Cortex of kidney (tissue), 1 donor: ENCODE data around the gene GTPBP4.

Experiments
- DNase-seq: peaks from one replicate; lab custom pipeline; 2025; lab: John Stamatoyannopoulos, UW

GTPBP4 gene

DNA sequence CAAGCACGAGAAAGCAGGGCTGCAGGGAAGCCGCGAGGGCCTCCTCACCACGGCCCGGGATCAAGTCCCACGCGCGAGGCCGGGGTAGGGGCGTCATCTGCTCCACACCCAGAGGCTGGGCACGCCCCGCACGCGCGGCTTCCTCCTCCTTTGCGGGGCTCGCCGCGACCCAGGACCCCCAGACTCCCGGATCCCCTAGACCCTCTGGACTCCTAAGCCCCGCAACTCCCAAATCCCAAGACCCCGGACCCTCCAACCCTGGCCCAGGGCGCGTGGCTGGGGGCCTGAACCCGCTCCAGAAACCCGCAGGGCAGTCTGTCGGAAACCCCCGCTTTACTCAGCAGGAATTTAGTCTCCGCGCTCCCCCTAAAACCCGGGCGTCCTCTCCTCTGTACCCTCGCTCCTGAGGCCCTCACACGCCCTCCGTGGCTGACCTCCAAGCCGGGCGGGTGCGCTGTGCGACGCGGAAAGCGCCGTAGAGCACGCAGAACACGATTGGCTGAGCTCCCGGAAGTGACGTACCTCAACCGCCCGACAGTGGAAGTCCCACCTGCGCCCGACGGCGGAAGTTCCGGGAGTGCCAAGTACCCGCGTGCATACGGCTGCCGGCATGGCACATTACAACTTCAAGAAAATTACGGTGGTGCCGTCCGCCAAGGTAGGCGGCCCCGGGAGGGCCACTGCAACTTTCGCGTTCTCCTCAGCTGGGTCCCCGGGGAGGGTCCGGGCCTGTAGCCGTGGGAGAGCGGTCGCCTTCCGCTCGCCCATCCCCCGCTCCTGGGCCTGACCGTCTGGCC is at the start of gene GTPBP4:
Gene GTPBP4, plus strand, starts transcription at position 565 of the 797 bp plus-strand sequence. Its CDS starts 46 bp downstream, at position 611.
- DNase-seq, result no peak

- DNase-seq, result no peak
These were observed 49.1 kb upstream of the GTPBP4 start for GRCh38 chr10:938941-939678.

- DNase-seq, result no peak
These were observed 44.8 kb upstream of the GTPBP4 start for GRCh38 chr10:943334-944033.

DNA sequence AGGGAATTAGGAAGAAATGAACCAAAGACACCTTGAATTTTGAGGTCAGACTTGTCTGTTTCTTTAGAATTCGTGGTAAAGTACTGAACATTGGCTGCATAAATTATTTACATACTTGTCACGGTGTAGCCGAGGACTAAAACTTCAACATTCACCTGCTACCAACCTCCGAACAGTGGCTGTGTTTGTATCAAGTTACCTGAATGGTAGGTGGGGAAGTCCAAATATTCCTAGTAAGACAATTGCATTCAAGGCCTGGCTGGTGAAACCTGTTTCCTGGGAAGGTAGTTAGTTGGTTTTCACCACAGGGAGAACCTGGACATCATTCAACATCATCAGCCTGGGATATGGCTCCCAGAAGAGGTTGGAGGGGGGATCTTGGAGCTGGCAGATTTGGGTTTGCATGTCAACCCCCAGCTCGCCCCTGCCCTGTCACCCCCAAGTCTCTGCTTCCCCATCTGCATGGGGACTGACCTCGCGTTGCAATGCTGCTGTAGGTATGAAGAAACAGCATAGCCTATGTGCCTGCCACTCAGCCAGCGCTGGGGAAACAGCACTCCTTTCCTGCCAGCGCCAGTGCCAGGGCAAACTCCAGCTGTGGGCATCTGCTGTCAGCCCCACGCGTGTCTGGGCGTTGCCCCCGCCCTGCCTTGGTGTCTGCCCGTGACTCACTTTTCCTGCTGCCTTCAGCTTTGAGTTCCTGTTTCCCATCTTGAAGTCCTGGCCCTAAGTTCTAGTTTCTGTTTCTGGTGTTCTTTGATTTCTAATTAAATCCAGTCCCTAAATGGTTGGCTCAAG is 44.0 kb upstream of the GTPBP4 start:
- DNase-seq, result no peak

DNA sequence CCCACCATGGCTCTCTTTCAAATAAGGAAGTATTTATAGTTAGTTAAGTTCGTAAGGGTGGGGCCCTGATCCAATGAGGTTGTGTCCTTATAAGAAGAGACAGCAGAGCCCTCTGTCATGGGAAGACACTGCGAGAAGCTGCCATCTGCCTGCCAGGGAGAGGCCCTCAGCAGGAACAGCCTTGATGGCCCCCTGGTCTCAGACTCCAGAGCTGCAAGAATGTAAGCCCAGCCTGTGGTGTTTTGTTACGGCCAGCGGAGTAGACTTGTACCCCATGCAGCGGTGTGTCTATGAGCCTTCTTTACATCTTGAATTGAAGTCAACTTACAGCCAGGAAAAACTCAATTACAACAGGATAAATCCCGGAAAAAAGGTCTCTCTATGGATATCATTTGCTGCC is 42.5 kb upstream of the GTPBP4 start:
- DNase-seq, result no peak

GRCh38 chr10:947051-947450 is 41.2 kb upstream of the GTPBP4 start:
- no peak for DNase-seq

- DNase-seq, result no peak
These were observed 40.4 kb upstream of the GTPBP4 start for GRCh38 chr10:947881-948280.

- no peak for DNase-seq
These were observed 39.9 kb upstream of the GTPBP4 start for GRCh38 chr10:948347-948746.

GRCh38 chr10:949446-949845 is 38.8 kb upstream of the GTPBP4 start:
- DNase-seq, result no peak

GRCh38 chr10:953836-954235 is 34.4 kb upstream of the GTPBP4 start:
- no peak for DNase-seq

DNA sequence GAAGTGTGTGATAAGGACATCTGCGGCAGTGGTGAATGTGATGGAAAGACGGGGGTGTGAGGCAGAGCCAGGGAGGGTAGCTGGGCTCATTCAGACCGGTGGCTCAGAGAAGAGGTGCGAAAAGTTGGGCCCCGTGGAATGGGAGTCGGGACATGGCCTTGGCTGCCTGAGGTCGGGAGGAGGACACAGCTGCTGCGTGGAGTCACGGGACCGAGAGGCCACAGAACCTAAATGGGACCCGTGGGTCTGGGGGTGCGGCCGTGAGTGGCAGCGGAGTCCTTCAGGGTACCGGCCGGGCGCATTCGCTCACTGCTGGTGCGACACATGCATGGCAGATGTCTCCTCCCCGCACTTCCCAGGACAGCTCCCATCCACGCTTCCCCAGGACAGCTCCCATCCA is 33.8 kb upstream of the GTPBP4 start:
- DNase-seq, result no peak

DNA sequence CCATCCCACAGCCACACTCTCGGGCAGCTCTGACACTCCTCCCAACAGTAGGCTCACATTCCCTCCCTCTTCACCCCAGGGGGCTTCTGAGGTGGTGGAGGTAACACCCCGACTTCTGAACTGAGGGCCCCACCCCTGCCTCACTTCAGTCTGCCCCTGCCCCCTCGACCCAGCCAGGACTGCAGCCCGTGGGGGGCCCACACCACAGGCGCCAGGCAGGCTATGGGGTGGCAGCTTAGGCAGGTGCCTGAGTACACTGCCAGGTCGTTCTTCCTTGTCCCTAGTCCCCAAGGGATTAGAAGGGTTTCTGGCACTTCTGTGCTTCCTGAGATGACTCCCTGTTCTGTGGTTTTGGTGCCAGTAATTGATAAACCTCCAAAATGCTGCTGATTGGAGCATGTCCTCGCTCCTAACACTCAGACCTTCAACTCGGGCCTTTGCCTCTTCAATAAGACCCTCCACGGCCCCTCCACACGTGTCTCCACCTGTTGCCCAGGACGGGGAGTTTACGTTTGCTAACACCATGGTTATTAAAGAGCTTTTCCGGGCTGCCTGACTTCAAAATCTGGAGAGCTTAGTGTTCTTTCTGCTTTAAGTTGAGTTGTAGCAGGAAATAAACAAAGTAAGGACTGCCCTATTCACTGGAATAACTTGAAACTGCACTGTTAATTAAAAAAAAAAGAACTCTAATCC is 33.0 kb upstream of the GTPBP4 start:
- no peak for DNase-seq

- no peak for DNase-seq
These were observed 32.4 kb upstream of the GTPBP4 start for GRCh38 chr10:955820-956217.

- DNase-seq, result no peak
These were observed 30.1 kb upstream of the GTPBP4 start for GRCh38 chr10:958106-958505.

- DNase-seq, result no peak
These were observed 29.4 kb upstream of the GTPBP4 start for GRCh38 chr10:958856-959255.

- DNase-seq, result no peak
These were observed 25.9 kb upstream of the GTPBP4 start for GRCh38 chr10:962342-962741.

DNA sequence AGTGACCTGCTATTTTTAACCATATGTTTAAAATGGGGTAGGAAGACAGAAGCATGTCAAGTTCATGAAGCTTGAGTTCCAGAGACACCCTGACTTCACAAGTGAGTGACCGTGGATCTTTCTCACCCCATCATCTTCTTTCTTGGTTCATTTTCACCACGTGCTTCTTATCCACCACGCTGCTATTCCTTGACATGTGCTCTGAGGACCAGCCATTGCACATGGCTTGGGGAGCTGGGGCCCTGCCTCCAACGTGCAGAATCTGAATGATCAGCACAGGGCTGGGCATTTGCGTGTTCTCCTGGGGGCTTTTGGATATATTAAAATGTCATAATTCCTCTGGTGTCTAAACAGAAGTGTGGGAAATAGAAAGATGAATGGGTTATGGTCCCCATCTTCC is 25.0 kb upstream of the GTPBP4 start:
- DNase-seq, result no peak

- DNase-seq, result no peak
These were observed 24.6 kb upstream of the GTPBP4 start for GRCh38 chr10:963655-964054.

DNA sequence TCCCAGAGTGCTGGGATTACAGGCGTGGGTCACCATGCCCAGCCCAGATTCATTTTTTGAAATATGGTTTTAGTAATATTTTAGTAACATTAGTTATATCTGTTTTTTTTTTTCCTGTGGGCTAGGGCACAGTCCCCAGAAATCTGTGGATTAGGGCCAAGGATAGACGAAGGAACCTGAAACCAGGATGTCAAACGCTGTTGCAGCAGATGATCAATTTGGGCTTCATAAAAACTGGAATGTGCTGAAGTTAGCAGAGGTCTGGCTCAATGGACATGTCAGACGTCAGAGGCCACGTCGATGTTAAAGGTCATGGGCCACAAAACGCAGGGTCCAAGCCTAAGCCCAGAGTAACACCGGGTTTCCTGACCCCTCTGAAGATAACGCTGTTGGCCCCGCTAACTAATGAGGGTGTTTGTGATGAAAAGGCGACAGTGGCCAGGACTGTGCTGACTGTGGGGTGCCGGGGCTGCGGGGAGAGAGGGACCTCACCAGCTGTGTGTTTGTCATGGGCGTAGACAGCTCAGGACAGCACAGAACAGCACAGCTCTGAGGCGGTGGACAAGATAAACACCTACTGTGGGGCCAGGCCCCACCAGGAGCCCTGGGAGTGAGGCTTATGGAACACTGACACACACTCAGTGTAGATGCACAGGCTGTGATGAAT is 23.8 kb upstream of the GTPBP4 start:
- no peak for DNase-seq

DNA sequence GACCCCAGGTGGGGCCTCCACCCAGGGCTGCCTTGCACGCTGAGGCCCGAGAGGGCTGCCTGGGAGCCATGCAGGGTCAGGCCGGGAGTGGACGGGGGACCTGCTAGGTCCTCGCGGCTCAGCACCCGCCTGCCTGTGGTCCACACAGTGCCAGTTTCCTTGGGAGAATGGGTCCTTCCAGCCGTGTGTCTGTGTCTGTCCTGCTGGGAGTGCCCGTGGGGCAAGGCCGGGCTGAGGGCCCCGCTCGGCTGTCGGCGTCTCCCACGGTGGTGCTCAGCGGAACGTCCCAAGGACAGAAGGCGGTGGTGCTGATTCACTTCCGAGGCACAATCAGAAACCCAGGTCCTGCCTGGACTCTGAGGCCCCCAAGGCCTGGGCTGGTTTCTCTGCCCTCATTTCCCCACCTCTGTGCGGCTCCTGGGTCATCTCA is 23.2 kb upstream of the GTPBP4 start:
- no peak for DNase-seq
